ENCODE measurements around the gene NELFCD. TPM values are rescaled to one million over a fixed set of nuclear protein-coding genes. Genes with fewer than 3 reads are reported as not detected.
A peak's percentile ranks its signal among the peaks of the same experiment; 100 is the strongest.

The NELFCD gene
- polyA plus RNA-seq, 1 donor from 2014 or later: 88.7 TPM

DNA sequence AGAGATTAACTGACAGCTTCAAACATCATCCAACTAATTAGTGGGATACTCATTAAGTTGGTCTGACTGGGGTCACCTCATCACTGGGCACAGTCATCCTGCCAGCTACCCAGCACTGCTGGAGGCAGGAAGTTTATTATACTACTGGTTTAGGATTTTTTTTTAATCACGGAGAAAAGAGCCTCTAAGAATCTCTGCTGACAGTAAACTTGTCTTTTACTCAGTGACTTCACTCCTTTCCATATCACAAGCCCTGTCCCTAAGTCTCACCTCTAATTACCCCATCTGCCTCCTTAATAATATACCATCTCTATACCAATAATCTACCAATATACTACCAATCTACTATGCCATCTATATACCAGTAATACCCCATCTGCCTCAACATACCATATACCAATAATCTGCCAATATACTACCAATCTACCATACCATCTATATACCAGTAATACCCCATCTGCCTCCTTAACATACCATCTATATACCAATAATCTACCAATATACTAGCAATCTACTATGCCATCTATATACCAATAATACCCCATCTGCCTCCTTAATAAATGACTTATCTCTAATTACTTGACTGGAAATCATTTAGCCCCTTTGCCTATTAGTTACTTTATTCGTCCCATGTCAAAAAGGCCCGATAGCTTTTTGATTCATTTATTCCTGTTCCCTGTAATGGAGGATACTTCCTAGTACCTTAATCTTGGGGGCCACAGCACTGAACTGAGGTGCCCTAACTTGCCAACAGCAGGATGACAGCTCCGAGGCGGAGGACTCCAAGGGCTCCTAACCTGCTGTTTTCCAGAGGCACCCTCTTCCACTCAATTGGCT lies 46.1 kb downstream of the NELFCD start:
- H3K27ac ChIP-seq (ENCODE audit: low read length): no peak overlapping the region
- no peaks in the 10 kb centered on the region for H3K9me2 ChIP-seq (ENCODE audit: insufficient read depth, low read length)
- H3K9me3 ChIP-seq (ENCODE audit: low read length): no peaks in the 10 kb centered on the region
- no peaks in the 10 kb centered on the region for H3F3A ChIP-seq (ENCODE audit: insufficient read depth, low read length, poor library complexity, severe bottlenecking)
- no peak overlapping the region for H3K4me2 ChIP-seq (ENCODE audit: low read length)
- peak overlapping the region; percentile 84 for H3K4me3 ChIP-seq (ENCODE audit: low read length)
- H4K20me1 ChIP-seq (ENCODE audit: insufficient read depth): no peaks in the 10 kb centered on the region
- peaks cover 16% of the 10 kb centered on the region for H3K36me3 ChIP-seq (ENCODE audit: insufficient read depth, low read length)
- no peaks in the 10 kb centered on the region for H3K27me3 ChIP-seq (ENCODE audit: insufficient read depth, low read depth, low read length)
- H3K79me2 ChIP-seq (replicated peaks; ENCODE audit: insufficient read depth, low read length): peaks cover 45% of the 10 kb centered on the region
- TF ChIP-seq POLR2AphosphoS5 (IDR thresholded peaks at IDR 0.05) (no peak), EZH2 (IDR thresholded peaks at IDR 0.05; ENCODE audit: borderline replicate concordance, insufficient read depth, low read length, poor library complexity, severe bottlenecking) (no peak), REST (IDR thresholded peaks at IDR 0.05; ENCODE audit: borderline replicate concordance) (no peak)
- H2AFZ ChIP-seq (ENCODE audit: low read depth, low read length): no peak overlapping the region
- no peak overlapping the region for H3K9ac ChIP-seq (ENCODE audit: low read length)

- H3K4me2 ChIP-seq (ENCODE audit: low read length): no peak overlapping the region
- no peaks in the 10 kb centered on the region for H3F3A ChIP-seq (ENCODE audit: insufficient read depth, low read length, poor library complexity, severe bottlenecking)
- TF ChIP-seq EP300 (conservative IDR thresholded peaks at IDR 0.05; ENCODE audit: poor library complexity, severe bottlenecking) (no peak), POLR2AphosphoS5 (IDR thresholded peaks at IDR 0.05) (no peak), MXI1 (conservative IDR thresholded peaks at IDR 0.05; ENCODE audit: poor library complexity, severe bottlenecking) (no peak), EZH2 (IDR thresholded peaks at IDR 0.05; ENCODE audit: borderline replicate concordance, insufficient read depth, low read length, poor library complexity, severe bottlenecking) (no peak), SMC3 (conservative IDR thresholded peaks at IDR 0.05; ENCODE audit: poor library complexity) (no peak), RAD21 (conservative IDR thresholded peaks at IDR 0.05) (no peak), REST (IDR thresholded peaks at IDR 0.05; ENCODE audit: borderline replicate concordance) (no peak), TAF1 (IDR thresholded peaks at IDR 0.05; ENCODE audit: low read depth) (no peak)
- TF ChIP-seq, protein P1, sequence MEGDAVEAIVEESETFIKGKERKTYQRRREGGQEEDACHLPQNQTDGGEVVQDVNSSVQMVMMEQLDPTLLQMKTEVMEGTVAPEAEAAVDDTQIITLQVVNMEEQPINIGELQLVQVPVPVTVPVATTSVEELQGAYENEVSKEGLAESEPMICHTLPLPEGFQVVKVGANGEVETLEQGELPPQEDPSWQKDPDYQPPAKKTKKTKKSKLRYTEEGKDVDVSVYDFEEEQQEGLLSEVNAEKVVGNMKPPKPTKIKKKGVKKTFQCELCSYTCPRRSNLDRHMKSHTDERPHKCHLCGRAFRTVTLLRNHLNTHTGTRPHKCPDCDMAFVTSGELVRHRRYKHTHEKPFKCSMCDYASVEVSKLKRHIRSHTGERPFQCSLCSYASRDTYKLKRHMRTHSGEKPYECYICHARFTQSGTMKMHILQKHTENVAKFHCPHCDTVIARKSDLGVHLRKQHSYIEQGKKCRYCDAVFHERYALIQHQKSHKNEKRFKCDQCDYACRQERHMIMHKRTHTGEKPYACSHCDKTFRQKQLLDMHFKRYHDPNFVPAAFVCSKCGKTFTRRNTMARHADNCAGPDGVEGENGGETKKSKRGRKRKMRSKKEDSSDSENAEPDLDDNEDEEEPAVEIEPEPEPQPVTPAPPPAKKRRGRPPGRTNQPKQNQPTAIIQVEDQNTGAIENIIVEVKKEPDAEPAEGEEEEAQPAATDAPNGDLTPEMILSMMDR (IDR thresholded peaks at IDR 0.05; ENCODE audit: poor library complexity, severe bottlenecking): no peak
- H2AFZ ChIP-seq (ENCODE audit: low read depth, low read length): no peak overlapping the region
- H3K9ac ChIP-seq (ENCODE audit: low read length): no peak overlapping the region
- H3K9me3 ChIP-seq (ENCODE audit: low read length): no peaks in the 10 kb centered on the region
- H3K9me2 ChIP-seq (ENCODE audit: insufficient read depth, low read length): no peaks in the 10 kb centered on the region
- H3K4me3 ChIP-seq (ENCODE audit: low read length): peak overlapping the region; percentile 84
- no peaks in the 10 kb centered on the region for H4K20me1 ChIP-seq (ENCODE audit: insufficient read depth)
- no peaks in the 10 kb centered on the region for H3K27me3 ChIP-seq (ENCODE audit: insufficient read depth, low read depth, low read length)
- H3K36me3 ChIP-seq (ENCODE audit: insufficient read depth, low read length): peaks cover 16% of the 10 kb centered on the region
- no peak overlapping the region for H3K27ac ChIP-seq (ENCODE audit: low read length)
- peaks cover 45% of the 10 kb centered on the region for H3K79me2 ChIP-seq (replicated peaks; ENCODE audit: insufficient read depth, low read length)
Observed at GRCh38 chr20:59027741-59028320, 46.8 kb downstream of the NELFCD start.
